ENCODE measurements around the gene CPE.

DNA sequence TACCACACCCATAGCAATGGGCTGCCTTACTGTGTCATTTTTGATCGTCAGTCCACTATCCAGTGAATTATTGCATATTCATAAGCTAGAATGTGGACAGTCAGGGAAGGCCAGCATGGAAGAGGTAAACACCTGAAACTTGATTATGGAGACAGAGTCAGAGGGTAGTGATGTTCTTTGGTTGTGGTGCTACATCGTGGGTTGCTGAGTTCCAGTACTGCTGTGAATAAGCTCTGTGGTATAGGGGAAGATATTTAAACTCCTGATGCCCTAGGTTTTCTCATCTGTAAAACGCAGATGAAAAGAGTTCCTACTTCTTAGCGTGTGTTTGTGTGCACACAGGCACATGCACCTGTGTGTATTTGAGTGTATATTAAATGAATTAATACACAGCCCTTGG lies 69.9 kb downstream of the CPE start:
- TF ChIP-seq ZFP3 (CRISPR knock-in tag; IDR thresholded peaks at IDR 0.05) (no peak), ZNF70 (CRISPR knock-in tag; IDR thresholded peaks at IDR 0.05) (no peak), ZNF8 (CRISPR knock-in tag; IDR thresholded peaks at IDR 0.05) (no peak), RARB (CRISPR knock-in tag; IDR thresholded peaks at IDR 0.05) (no peak), TOX (CRISPR knock-in tag; IDR thresholded peaks at IDR 0.05; ENCODE audit: borderline replicate concordance) (no peak), ISL1 (CRISPR knock-in tag; IDR thresholded peaks at IDR 0.05) (no peak), GLIS3 (CRISPR knock-in tag; IDR thresholded peaks at IDR 0.05) (no peak), ARNTL (CRISPR knock-in tag; IDR thresholded peaks at IDR 0.05; ENCODE audit: borderline replicate concordance, low read depth) (no peak)
- TF ChIP-seq, protein P1, sequence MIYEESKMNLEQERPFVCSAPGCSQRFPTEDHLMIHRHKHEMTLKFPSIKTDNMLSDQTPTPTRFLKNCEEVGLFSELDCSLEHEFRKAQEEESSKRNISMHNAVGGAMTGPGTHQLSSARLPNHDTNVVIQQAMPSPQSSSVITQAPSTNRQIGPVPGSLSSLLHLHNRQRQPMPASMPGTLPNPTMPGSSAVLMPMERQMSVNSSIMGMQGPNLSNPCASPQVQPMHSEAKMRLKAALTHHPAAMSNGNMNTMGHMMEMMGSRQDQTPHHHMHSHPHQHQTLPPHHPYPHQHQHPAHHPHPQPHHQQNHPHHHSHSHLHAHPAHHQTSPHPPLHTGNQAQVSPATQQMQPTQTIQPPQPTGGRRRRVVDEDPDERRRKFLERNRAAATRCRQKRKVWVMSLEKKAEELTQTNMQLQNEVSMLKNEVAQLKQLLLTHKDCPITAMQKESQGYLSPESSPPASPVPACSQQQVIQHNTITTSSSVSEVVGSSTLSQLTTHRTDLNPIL (CRISPR knock-in tag; IDR thresholded peaks at IDR 0.05; ENCODE audit: low read depth): no peak
- TF ChIP-seq, protein P2, sequence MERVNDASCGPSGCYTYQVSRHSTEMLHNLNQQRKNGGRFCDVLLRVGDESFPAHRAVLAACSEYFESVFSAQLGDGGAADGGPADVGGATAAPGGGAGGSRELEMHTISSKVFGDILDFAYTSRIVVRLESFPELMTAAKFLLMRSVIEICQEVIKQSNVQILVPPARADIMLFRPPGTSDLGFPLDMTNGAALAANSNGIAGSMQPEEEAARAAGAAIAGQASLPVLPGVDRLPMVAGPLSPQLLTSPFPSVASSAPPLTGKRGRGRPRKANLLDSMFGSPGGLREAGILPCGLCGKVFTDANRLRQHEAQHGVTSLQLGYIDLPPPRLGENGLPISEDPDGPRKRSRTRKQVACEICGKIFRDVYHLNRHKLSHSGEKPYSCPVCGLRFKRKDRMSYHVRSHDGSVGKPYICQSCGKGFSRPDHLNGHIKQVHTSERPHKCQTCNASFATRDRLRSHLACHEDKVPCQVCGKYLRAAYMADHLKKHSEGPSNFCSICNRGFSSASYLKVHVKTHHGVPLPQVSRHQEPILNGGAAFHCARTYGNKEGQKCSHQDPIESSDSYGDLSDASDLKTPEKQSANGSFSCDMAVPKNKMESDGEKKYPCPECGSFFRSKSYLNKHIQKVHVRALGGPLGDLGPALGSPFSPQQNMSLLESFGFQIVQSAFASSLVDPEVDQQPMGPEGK (CRISPR knock-in tag; IDR thresholded peaks at IDR 0.05; ENCODE audit: borderline replicate concordance): no peak

Data from SK-N-SH treated with all-trans-retinoic acid at 6 μM for 48 hours (cell line).